Measurements from ENCODE around the gene STARD10.

STARD10 gene

GRCh38 chr11:72746821-72747220, 47.0 kb downstream of the STARD10 start:
- no peak for TF ChIP-seq ELF4 (IDR thresholded peaks at IDR 0.05)
- no peak for TF ChIP-seq BHLHE40 (IDR thresholded peaks at IDR 0.05; ENCODE audit: borderline replicate concordance)
- no peak for TF ChIP-seq SP1 (IDR thresholded peaks at IDR 0.05)
- TF ChIP-seq LEF1 (IDR thresholded peaks at IDR 0.05; ENCODE audit: borderline replicate concordance) = no peak
- no peak for TF ChIP-seq FOXM1 (IDR thresholded peaks at IDR 0.05; ENCODE audit: borderline replicate concordance)
- TF ChIP-seq CTBP1 (IDR thresholded peaks at IDR 0.05; ENCODE audit: borderline replicate concordance) = no peak
- no peak for TF ChIP-seq ZNF384 (IDR thresholded peaks at IDR 0.05)
- TF ChIP-seq FOXK2 (IDR thresholded peaks at IDR 0.05) = no peak
- no peak for TF ChIP-seq TARDBP (IDR thresholded peaks at IDR 0.05)
- TF ChIP-seq NFRKB (IDR thresholded peaks at IDR 0.05) = no peak
- no peak for TF ChIP-seq L3MBTL2 (conservative IDR thresholded peaks at IDR 0.05)
- CTCF ChIA-PET = interaction anchor here (0.9 kb wide), 1 partner anchor 47 kb away, joined by 3 read pairs; the partner anchor contains the start of gene STARD10
- POLR2A ChIA-PET = interaction anchor here (0.8 to 1.1 kb wide), 2 partner anchors 68 to 75 kb away, joined by 3 read pairs; no protein-coding TSS in a partner anchor
- no peak for DNase-seq (ENCODE audit: extremely low spot score)

GRCh38 chr11:72745925-72746550, 47.8 kb downstream of the STARD10 start:
- CTCF ChIA-PET = no interaction called here
- POLR2A ChIA-PET = interaction anchor here (0.8 kb wide), 1 partner anchor 68 kb away, joined by 3 read pairs; no protein-coding TSS in a partner anchor
- TF ChIP-seq L3MBTL2 (conservative IDR thresholded peaks at IDR 0.05) (no peak), SUZ12 (IDR thresholded peaks at IDR 0.05) (no peak), LEF1 (IDR thresholded peaks at IDR 0.05; ENCODE audit: borderline replicate concordance) (no peak), HDGF (IDR thresholded peaks at IDR 0.05; ENCODE audit: borderline replicate concordance) (no peak), FOXM1 (IDR thresholded peaks at IDR 0.05; ENCODE audit: borderline replicate concordance) (no peak), NFRKB (IDR thresholded peaks at IDR 0.05) (no peak), ARNT (IDR thresholded peaks at IDR 0.05) (no peak), PKNOX1 (IDR thresholded peaks at IDR 0.05) (no peak), ZNF384 (IDR thresholded peaks at IDR 0.05) (no peak), FOXA1 (IDR thresholded peaks at IDR 0.05) (no peak), TARDBP (IDR thresholded peaks at IDR 0.05) (no peak), BHLHE40 (IDR thresholded peaks at IDR 0.05; ENCODE audit: borderline replicate concordance) (no peak), CTBP1 (IDR thresholded peaks at IDR 0.05; ENCODE audit: borderline replicate concordance) (no peak), SP1 (IDR thresholded peaks at IDR 0.05) (no peak), ELF4 (IDR thresholded peaks at IDR 0.05) (no peak), FOXK2 (IDR thresholded peaks at IDR 0.05) (no peak)
- no peak for DNase-seq (ENCODE audit: extremely low spot score)

- DNase-seq (ENCODE audit: extremely low spot score) = no peak
- TF ChIP-seq BHLHE40 (IDR thresholded peaks at IDR 0.05; ENCODE audit: borderline replicate concordance) (no peak), FOXM1 (IDR thresholded peaks at IDR 0.05; ENCODE audit: borderline replicate concordance) (no peak), ELF4 (IDR thresholded peaks at IDR 0.05) (no peak), FOXA1 (IDR thresholded peaks at IDR 0.05) (no peak), FOXK2 (IDR thresholded peaks at IDR 0.05) (no peak), SP1 (IDR thresholded peaks at IDR 0.05) (no peak), NFRKB (IDR thresholded peaks at IDR 0.05) (no peak), PKNOX1 (IDR thresholded peaks at IDR 0.05) (no peak), TARDBP (IDR thresholded peaks at IDR 0.05) (no peak), SUZ12 (IDR thresholded peaks at IDR 0.05) (no peak), ZNF384 (IDR thresholded peaks at IDR 0.05) (no peak), ARNT (IDR thresholded peaks at IDR 0.05) (no peak), L3MBTL2 (conservative IDR thresholded peaks at IDR 0.05) (no peak), HDGF (IDR thresholded peaks at IDR 0.05; ENCODE audit: borderline replicate concordance) (no peak), CTBP1 (IDR thresholded peaks at IDR 0.05; ENCODE audit: borderline replicate concordance) (no peak), LEF1 (IDR thresholded peaks at IDR 0.05; ENCODE audit: borderline replicate concordance) (no peak)
- ChIA-PET CTCF (no interaction called here), POLR2A (no interaction called here)
Measured at GRCh38 chr11:72745511-72745910, 48.3 kb downstream of the STARD10 start.

- DNase-seq (ENCODE audit: extremely low spot score) = no peak
- ChIA-PET CTCF (no interaction called here), POLR2A (no interaction called here)
- TF ChIP-seq HDGF (IDR thresholded peaks at IDR 0.05; ENCODE audit: borderline replicate concordance) (no peak), PKNOX1 (IDR thresholded peaks at IDR 0.05) (no peak), SP1 (IDR thresholded peaks at IDR 0.05) (no peak)
Measured at GRCh38 chr11:72744474-72744873, 49.4 kb downstream of the STARD10 start.

GRCh38 chr11:72743321-72744221, 50.3 kb downstream of the STARD10 start:
- ChIA-PET POLR2A (no interaction called here), CTCF (no interaction called here)
- no peak for DNase-seq (ENCODE audit: extremely low spot score)
- TF ChIP-seq FOXK2 (IDR thresholded peaks at IDR 0.05) (no peak), FOXA1 (IDR thresholded peaks at IDR 0.05) (no peak), LEF1 (IDR thresholded peaks at IDR 0.05; ENCODE audit: borderline replicate concordance) (no peak), SP1 (IDR thresholded peaks at IDR 0.05) (no peak), BHLHE40 (IDR thresholded peaks at IDR 0.05; ENCODE audit: borderline replicate concordance) (no peak), SUZ12 (IDR thresholded peaks at IDR 0.05) (no peak), TARDBP (IDR thresholded peaks at IDR 0.05) (no peak), ZNF384 (IDR thresholded peaks at IDR 0.05) (no peak), ARNT (IDR thresholded peaks at IDR 0.05) (no peak), HDGF (IDR thresholded peaks at IDR 0.05; ENCODE audit: borderline replicate concordance) (no peak), FOXM1 (IDR thresholded peaks at IDR 0.05; ENCODE audit: borderline replicate concordance) (no peak), L3MBTL2 (conservative IDR thresholded peaks at IDR 0.05) (no peak), NFRKB (IDR thresholded peaks at IDR 0.05) (no peak), ELF4 (IDR thresholded peaks at IDR 0.05) (no peak), CTBP1 (IDR thresholded peaks at IDR 0.05; ENCODE audit: borderline replicate concordance) (no peak), PKNOX1 (IDR thresholded peaks at IDR 0.05) (no peak)

Data from HEK293T (cell line).